Measurements from ENCODE around the gene BCL2L13.
A peak's percentile ranks its signal among the peaks of the same experiment; 100 is the strongest.
"Not testable (repeated sequence)": the region's sequence is repeated elsewhere in the genome, so short reads cannot be mapped to it uniquely, and the experiment has no call there.

BCL2L13 gene

GRCh38 chr22:17684245-17684644 is 45.7 kb downstream of the BCL2L13 start:
- FAIRE-seq: no peak
- no peak for DNase-seq (ENCODE audit: insufficient read length, low spot score)

DNA sequence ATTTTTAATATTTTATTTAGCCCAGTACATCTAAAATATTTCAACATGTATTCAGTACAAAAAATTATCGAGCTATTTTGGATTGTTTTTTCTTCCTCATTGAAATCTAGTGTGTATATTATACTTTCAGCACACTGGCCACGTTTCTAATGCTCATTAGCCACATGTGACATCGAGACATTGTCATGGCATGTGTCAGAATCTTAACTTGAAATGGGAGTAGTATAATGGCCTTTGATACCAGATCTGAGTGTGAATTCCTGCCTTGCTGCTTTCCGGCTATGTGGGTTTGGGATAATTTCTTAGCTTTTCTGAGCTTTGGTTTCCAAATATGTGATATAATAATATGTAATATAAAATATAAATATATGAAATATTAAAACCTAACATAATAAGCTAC is 54.3 kb downstream of the BCL2L13 start:
- DNase-seq (ENCODE audit: insufficient read length, low spot score): no peak
- FAIRE-seq: no peak

DNA sequence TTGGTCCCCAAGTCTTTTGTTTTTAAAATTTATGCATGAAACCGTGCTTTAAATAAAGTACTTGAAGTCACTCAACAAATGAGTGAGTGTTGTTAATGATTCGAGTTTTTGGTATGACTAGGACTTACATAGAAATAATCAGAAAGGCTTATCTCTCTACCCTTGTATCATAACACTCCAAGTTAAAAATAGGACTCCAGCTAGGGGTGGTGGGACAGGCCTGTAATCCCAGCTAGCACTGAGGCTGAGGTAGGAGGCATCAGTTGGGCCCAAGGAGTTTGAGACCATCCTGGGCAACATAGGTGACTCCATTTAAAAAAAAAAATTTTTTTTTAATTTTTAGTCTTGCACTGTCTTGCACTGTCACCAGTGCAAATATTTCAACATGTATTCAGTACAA is 55.6 kb downstream of the BCL2L13 start:
- DNase-seq (ENCODE audit: insufficient read length, low spot score) (no peak), FAIRE-seq (no peak)

DNA sequence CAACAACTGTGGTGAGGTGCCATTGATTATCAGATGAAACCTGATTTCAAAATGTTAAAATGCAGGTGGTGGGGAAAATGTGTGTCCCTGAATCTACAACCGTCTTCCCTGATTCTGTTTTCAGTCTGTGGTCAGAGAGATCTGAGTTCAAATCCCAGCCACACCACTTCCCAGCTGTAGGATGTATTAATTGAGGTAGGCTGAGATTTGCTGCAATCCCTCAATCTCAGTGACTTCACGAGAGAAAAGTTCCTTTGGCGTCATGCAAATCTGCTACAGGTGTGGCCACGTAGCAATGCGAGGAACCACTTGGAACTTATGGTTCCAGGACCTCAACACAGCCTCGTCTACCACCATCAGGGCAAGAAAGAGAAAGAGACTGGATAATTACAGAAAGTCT is 56.2 kb downstream of the BCL2L13 start:
- FAIRE-seq: no peak
- no peak for DNase-seq (ENCODE audit: insufficient read length, low spot score)

- FAIRE-seq (no peak), DNase-seq (ENCODE audit: insufficient read length, low spot score) (no peak)
Measured at GRCh38 chr22:17695986-17696385, 57.4 kb downstream of the BCL2L13 start.

GRCh38 chr22:17697196-17697595 is 58.6 kb downstream of the BCL2L13 start:
- not testable (repeated sequence) for FAIRE-seq; DNase-seq (ENCODE audit: insufficient read length, low spot score)

- not testable (repeated sequence) for DNase-seq (ENCODE audit: insufficient read length, low spot score); FAIRE-seq
Measured at GRCh38 chr22:17698276-17698675, 59.7 kb downstream of the BCL2L13 start.

GRCh38 chr22:17698948-17699347 is 60.4 kb downstream of the BCL2L13 start:
- no peak for DNase-seq (ENCODE audit: insufficient read length, low spot score)
- FAIRE-seq: no peak

- no peak for FAIRE-seq
- no peak for DNase-seq (ENCODE audit: insufficient read length, low spot score)
Measured at GRCh38 chr22:17699696-17700340, 61.3 kb downstream of the BCL2L13 start.

GRCh38 chr22:17700778-17701177 is 62.2 kb downstream of the BCL2L13 start:
- DNase-seq (ENCODE audit: insufficient read length, low spot score): no peak
- no peak for FAIRE-seq

- no peak for DNase-seq (ENCODE audit: insufficient read length, low spot score)
Measured at GRCh38 chr22:17703811-17704210, 65.3 kb downstream of the BCL2L13 start.

GRCh38 chr22:17705546-17705945 is 67.0 kb downstream of the BCL2L13 start:
- DNase-seq (ENCODE audit: insufficient read length, low spot score): no peak

More at GRCh38 chr22:17703811-17704210, 65.3 kb downstream of the BCL2L13 start:
- no peak for FAIRE-seq

GRCh38 chr22:17705951-17706900 is 67.7 kb downstream of the BCL2L13 start:
- DNase-seq (ENCODE audit: insufficient read length, low spot score) (peak; percentile 88), FAIRE-seq (peak; percentile 75)

More at GRCh38 chr22:17705546-17705945, 67.0 kb downstream of the BCL2L13 start:
- no peak for FAIRE-seq

- no peak for FAIRE-seq
- no peak for DNase-seq (ENCODE audit: insufficient read length, low spot score)
Measured at GRCh38 chr22:17706947-17707346, 68.4 kb downstream of the BCL2L13 start.

GRCh38 chr22:17707526-17707925 is 69.0 kb downstream of the BCL2L13 start:
- FAIRE-seq: no peak
- no peak for DNase-seq (ENCODE audit: insufficient read length, low spot score)

- FAIRE-seq: no peak
- no peak for DNase-seq (ENCODE audit: insufficient read length, low spot score)
Measured at GRCh38 chr22:17710023-17710422, 71.5 kb downstream of the BCL2L13 start.

GRCh38 chr22:17712441-17712840 is 73.9 kb downstream of the BCL2L13 start:
- FAIRE-seq (no peak), DNase-seq (ENCODE audit: insufficient read length, low spot score) (no peak)

- no peak for DNase-seq (ENCODE audit: insufficient read length, low spot score)
- FAIRE-seq: no peak
Measured at GRCh38 chr22:17716529-17716928, 78.0 kb downstream of the BCL2L13 start.

DNA sequence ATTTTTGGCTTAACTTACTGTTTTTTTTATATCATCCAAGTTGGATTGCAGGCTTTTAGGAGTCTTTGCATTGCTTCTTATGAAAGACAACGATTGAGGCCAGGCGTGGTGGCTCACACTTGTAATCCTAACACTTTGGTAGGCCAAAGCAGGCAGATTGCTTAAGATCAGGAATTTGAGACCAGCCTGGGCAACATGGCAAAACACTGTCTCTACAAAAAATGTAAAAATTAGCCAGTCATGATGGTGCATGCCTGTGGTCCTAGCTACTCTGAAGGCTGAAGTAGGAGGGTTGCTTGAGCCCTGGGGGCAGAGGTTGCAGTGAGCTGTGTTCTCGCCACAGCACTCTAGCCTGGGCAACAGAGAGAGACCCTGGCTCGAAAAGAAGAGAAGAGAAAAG is 79.2 kb downstream of the BCL2L13 start:
- no peak for FAIRE-seq
- DNase-seq (ENCODE audit: insufficient read length, low spot score): no peak

- DNase-seq (ENCODE audit: insufficient read length, low spot score) (no peak), FAIRE-seq (no peak)
Measured at GRCh38 chr22:17719911-17720310, 81.4 kb downstream of the BCL2L13 start.

- DNase-seq (ENCODE audit: insufficient read length, low spot score): no peak
- no peak for FAIRE-seq
Measured at GRCh38 chr22:17724241-17724640, 85.7 kb downstream of the BCL2L13 start.
